ENCODE results near the gene STK26.
A peak's percentile ranks its signal among the peaks of the same experiment; 100 is the strongest.
"Not testable (repeated sequence)": the region's sequence is repeated elsewhere in the genome, so short reads cannot be mapped to it uniquely, and the experiment has no call there.

Gene STK26

DNA sequence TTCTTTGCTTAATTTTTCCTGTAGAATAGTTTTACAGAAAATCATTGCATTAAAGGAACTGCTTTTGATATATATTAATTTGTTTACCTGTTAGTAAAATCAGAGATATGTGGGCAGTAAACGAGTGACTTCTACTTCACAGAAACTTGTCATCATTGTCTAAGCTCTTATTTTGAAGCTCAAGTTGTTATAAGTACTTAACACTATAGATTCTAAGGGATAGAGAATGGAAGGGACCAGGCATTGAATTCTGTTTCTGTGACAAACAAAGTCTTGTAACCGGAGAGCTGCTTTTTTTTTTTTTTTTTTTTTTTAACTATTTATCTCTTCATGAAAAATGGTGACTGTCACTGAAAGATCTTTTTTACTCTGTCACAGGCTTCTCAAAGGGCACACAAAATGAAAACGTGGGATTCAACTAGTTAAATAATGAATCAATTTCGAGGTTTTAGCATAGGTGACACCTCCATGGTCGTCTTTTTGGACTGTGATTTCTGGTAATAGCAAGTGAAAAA is 14.4 kb downstream of the STK26 start:
- no peak for DNase-seq (ENCODE audit: low spot score)

GRCh38 chrX:132040066-132040465 is 17.0 kb downstream of the STK26 start:
- no peak for DNase-seq (ENCODE audit: low spot score)

- no peak for DNase-seq (ENCODE audit: low spot score)
Measured at GRCh38 chrX:132041015-132041414, 17.9 kb downstream of the STK26 start.

GRCh38 chrX:132043977-132044376 is 20.9 kb downstream of the STK26 start:
- no peak for DNase-seq (ENCODE audit: low spot score)

GRCh38 chrX:132044953-132045352 is 21.9 kb downstream of the STK26 start:
- DNase-seq (ENCODE audit: low spot score), result no peak

DNA sequence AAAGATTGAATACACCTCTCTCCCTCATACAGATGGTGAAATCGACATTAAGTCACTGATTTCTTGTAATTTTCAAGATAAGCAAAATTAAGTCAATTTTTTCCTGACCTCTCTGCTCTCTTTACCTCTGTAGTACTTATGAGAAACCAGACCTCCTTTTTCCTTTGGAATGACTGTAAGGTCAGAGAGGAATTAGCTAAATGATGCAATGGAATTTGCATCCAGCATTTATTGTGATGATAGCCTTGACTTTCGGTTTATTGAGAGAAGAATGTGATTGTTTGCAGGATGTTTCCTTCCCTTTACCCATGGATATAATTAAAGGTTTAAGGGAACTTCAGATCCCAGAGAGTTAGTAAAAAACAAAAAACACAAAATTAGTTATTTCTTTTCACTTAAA is 22.4 kb downstream of the STK26 start:
- no peak for DNase-seq (ENCODE audit: low spot score)

- no peak for DNase-seq (ENCODE audit: low spot score)
Measured at GRCh38 chrX:132046533-132046932, 23.4 kb downstream of the STK26 start.

- not testable (repeated sequence) for DNase-seq (ENCODE audit: low spot score)
Measured at GRCh38 chrX:132051778-132052177, 28.7 kb downstream of the STK26 start.

GRCh38 chrX:132058050-132058449 is 34.9 kb downstream of the STK26 start:
- no peak for DNase-seq (ENCODE audit: low spot score)

DNA sequence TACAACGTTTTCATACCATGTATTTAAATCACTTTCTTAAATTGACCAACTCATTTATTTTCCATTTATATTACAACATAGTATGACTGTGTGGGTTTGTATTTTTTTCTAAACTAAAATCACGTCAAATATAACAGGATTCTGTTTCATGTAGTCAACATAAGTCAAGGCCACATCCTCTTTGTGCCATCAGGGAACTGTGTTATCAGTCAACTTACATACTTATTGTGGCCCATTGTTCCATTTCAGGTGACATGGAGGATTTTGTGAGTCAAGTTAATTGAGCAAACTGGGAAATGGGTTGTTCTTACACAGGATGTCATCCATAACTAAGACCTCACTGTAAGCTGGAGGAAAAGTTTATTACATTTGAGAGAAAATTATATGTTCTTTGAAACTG is 35.9 kb downstream of the STK26 start:
- DNase-seq (ENCODE audit: low spot score), result no peak

GRCh38 chrX:132059973-132060540 is 37.0 kb downstream of the STK26 start:
- DNase-seq (ENCODE audit: low spot score), result no peak

- no peak for DNase-seq (ENCODE audit: low spot score)
Measured at GRCh38 chrX:132063334-132063733, 40.2 kb downstream of the STK26 start.

DNA sequence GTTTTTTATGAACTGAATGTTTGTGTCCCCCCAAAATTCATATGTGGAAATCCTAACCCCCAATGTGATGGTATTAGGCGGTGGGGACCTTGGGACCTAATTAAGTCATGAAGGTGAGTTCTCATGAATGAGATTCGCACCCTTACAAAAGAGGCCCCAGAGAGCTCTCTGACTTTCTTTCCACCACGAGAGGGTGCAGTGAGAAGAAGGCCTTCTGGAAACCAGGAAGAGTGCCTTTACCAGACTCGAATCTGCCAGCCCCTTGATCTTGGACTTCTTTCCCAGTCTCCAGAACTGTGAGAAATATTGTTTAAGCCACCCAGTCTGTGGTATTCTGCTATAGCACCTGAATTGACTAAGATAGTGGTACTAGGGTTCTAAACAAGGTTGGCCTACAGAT is 40.8 kb downstream of the STK26 start:
- no peak for DNase-seq (ENCODE audit: low spot score)

- no peak for DNase-seq (ENCODE audit: low spot score)
Measured at GRCh38 chrX:132068405-132068804, 45.3 kb downstream of the STK26 start.

DNA sequence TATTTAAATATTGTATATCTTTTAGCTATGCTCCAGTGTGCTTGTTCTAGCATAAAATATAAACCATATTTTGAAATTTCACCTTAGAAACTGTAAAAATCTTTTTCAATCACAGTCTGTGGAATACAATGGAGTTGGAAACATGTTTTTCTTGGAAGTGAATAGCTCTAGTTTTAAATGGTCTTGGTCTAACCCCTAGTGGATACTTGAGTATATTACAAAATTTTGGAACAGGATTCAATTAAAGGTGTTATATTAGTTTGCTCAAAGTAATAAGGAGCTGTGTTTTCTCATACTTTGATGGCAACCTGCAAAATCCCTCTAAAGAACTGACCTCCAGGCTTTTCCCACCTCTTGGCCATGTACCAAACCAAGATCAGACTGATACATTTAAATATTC is 48.2 kb downstream of the STK26 start:
- DNase-seq (ENCODE audit: low spot score), result no peak

DNA sequence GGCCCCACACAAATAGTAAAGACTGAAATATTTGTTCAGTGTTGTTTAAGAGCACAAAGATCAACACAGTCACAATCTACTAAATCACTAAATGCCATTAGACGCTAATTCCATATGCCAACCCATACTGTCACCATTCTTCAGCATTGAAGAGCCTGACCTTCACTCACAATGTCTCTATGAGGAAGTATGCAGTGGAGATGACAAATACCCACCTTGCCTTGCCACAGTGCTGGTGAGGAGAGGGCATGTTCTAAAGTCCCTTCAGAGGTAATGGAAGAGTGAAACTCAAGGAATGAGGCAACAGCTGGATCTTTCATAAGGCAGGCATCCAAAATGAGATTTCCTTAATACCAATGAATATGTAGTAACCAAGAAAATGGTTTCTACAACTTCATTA is 54.3 kb downstream of the STK26 start:
- no peak for DNase-seq (ENCODE audit: low spot score)

DNA sequence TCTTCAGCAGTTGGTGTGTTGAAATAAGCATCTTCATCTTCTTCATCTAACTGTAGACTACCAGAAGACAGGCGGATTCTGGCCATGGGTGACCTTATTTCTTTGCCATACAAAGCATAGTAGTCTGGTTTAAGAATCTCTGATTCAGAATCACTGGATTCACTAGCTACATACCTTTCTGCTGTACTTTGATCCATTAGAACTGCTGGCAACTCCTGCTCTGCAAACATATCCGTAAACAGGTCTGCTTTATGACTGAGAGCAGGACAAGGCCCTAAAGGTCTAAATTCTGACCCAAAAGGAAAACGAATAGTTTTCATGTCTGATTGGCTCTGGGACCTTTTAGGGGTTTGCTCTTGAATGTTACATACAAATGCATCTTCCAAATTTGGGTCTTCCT is 54.8 kb downstream of the STK26 start:
- DNase-seq (ENCODE audit: low spot score), result no peak

- no peak for DNase-seq (ENCODE audit: low spot score)
Measured at GRCh38 chrX:132085786-132086185, 62.7 kb downstream of the STK26 start.

- DNase-seq (ENCODE audit: low spot score), result no peak
Measured at GRCh38 chrX:132086672-132087071, 63.6 kb downstream of the STK26 start.

DNA sequence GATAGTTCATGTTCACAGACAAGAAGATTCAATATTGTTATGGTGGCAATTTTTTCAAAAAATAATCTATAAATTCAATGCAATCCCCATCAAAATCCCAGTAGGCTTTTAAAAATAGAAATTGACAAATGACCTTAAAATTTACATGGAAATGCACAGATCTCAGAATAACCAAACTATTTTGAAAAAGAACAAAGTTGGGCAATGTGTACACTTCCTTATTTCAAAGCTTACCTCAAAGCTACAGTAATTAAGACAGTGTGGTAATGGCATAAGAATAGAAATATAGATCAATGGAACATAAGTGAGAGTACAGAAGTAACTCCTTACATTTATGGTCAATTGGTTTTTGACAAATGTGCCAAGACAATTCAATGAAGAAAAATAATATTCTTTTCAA is 65.8 kb downstream of the STK26 start:
- no peak for DNase-seq (ENCODE audit: low spot score)

DNA sequence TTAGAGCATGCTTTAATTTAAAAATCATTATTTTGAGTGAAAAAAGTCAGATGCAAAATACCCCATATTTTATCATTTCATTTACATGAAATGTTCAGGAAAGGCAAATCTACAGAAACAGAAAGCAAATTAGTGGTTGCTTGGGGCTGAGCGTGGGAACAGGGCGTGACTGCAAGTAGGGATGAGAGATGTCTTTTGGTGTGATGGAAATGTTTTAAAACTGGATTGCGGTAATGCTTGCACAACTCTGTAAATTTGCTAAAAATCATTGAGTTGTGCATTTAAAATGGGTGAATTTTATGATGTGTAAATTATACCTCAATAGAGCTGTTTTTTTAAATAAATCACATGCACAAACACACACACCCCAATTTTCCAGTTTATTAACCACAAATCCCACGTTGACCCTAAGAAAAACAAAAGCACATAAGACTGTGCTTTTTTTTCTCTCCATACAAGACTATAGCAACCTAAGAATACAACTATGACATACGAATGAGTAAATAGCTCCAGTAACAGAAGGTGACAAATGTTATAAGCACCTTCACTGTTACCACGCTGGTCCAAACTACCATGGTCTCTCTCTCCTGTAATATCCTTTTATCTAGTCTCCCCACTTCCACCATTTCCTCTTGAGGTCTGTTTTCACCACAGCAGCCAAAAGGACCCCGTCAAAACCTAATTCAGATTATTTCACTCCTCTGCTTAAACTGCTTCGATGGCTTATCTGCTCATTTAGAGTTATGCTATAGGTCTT is 67.5 kb downstream of the STK26 start:
- no peak for DNase-seq (ENCODE audit: low spot score)

DNA sequence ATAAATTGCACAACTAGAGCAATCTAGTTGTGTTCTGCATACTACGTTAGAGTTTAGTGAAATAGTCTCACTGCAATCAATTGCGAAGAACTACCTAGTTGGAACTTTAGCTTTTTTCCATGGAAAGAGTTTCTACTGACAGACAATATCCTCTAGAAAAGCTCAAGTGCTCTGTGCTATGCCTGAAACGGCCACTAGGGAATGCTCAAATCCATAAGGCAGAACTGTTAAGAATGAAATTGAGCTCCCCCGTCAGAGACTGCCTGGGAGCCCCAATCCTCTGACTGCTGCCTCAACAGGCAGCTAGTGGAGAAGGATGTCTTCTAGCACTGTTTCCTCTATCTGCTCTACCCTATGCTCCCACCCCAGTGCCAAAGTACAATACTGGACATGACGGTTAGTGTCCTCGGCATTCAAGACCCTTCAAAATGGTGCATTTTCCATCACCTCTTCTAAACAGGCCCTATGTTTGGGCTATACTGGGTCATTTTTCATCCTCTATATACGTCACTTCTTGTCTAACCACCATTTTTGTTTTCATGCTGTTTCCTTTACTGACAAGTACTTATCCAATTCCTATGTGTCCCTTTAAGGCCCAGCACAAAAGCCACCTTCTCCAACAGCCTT is 69.5 kb downstream of the STK26 start:
- peak; percentile 54 for DNase-seq (ENCODE audit: low spot score)

DNA sequence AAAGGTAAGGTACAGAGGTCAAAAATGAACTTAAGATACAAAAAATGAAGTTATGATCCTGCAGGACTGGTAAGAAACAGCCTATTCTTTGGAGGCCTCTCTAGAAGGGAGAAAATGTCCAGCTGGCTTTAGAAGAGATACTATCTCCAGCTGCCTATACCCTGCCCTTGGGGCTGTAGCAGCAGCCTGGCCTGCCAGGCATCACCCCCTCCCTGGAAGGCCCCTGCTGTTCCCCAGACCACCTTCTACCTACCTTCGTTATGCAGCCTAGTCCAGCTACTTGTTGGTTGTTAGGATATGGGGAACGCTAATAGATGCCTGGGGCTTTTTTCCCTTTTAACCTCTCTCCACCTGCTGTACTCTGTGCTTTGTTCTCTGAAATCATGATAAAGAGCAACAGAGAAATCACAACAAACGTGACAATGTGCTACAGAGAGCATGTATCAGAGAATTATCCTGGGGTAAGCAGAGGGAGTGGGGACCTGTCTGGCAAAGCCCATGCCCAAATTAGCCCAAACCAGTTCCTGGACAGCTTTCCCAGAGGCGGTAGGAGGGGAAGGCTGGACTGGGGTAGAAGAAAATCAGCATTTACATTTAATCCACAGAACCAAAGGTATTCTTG is 70.2 kb downstream of the STK26 start:
- no peak for DNase-seq (ENCODE audit: low spot score)
